HEK293 (cell line): ENCODE measurements around the gene PDE4A.
A peak's percentile ranks its signal among the peaks of the same experiment; 100 is the strongest.

Experiments used
- CTCF ChIA-PET: fragments of 350-600 bp; formaldehyde crosslinking; extraction: SDS; loops from one replicate; lab custom pipeline; 2021; ENCODE audit warnings: antibody characterized with exemption; lab: Yijun Ruan, JAX
- POLR2A ChIA-PET: fragments of 300-600 bp; formaldehyde crosslinking; extraction: SDS; loops from one replicate; lab custom pipeline; 2020; ENCODE audit warnings: antibody characterized with exemption, inconsistent platforms; lab: Yijun Ruan, JAX
- H3K27ac ChIP-seq: fragments of 200-500 bp; sonication (Bioruptor generic); 2 replicates; pipeline ENCODE4 v1.5.1; 2014; ENCODE audit warnings: low read depth, low read length, control low read depth, inconsistent platforms; ENCODE audit errors: extremely low read depth
- H3K36me3 ChIP-seq, 2 experiments: fragments of 200-500 bp in 1 of 2; sonication (Bioruptor generic) in 1 of 2; 1 replicate in 1 of 2; 2 replicates in 1 of 2; pipeline ENCODE4 v1.5.1; 2014 to 2017; ENCODE audit warnings: inconsistent platforms in 2 of 2, low read length in 2 of 2; ENCODE audit not compliant: control insufficient read depth in 2 of 2, insufficient read depth in 1 of 2
- H3K4me1 ChIP-seq: fragments of 200-500 bp; sonication (Bioruptor generic); 2 replicates; pipeline ENCODE4 v1.5.1; 2014; ENCODE audit warnings: mild to moderate bottlenecking, low read length, inconsistent platforms; ENCODE audit not compliant: control insufficient read depth, insufficient read depth
- H3K4me3 ChIP-seq: 2 replicates; pipeline ENCODE4 v1.5.1; 2011; ENCODE audit warnings: low read depth, mild to moderate bottlenecking, control low read depth, low read length, moderate library complexity
- H3K9me3 ChIP-seq: fragments of 200-500 bp; sonication (Bioruptor generic); 2 replicates; pipeline ENCODE4 v1.5.1; 2014; ENCODE audit warnings: low read depth, low read length, inconsistent platforms; ENCODE audit not compliant: control insufficient read depth, insufficient read depth
- BCL11B ChIP-seq: fragments of 450-650 bp; formaldehyde crosslinking; IDR thresholded peaks from 2 replicates; pipeline ENCODE4 v1.5.1; 2016; ENCODE audit warnings: low read depth, missing biosample characterization, missing genetic modification characterization
- KLF9 ChIP-seq: fragments of 450-650 bp; formaldehyde crosslinking; IDR thresholded peaks from 2 replicates; pipeline ENCODE4 v1.5.1; 2016; ENCODE audit warnings: missing biosample characterization, missing genetic modification characterization, low read depth
- OVOL3 ChIP-seq: fragments of 450-650 bp; formaldehyde crosslinking; IDR thresholded peaks from 2 replicates; pipeline ENCODE4 v1.5.1; 2016; ENCODE audit warnings: missing biosample characterization, missing genetic modification characterization
- SCRT1 ChIP-seq: fragments of 450-650 bp; formaldehyde crosslinking; IDR thresholded peaks from 2 replicates; pipeline ENCODE4 v1.5.1; 2016; ENCODE audit warnings: missing biosample characterization, missing genetic modification characterization, borderline replicate concordance
- SCRT2 ChIP-seq: fragments of 450-650 bp; formaldehyde crosslinking; IDR thresholded peaks from 2 replicates; pipeline ENCODE4 v1.5.1; 2016; ENCODE audit warnings: missing biosample characterization, missing genetic modification characterization
- SP3 ChIP-seq: fragments of 450-650 bp; formaldehyde crosslinking; IDR thresholded peaks from 2 replicates; pipeline ENCODE4 v1.5.1; 2016; ENCODE audit warnings: missing biosample characterization, missing genetic modification characterization
- SP7 ChIP-seq: fragments of 450-650 bp; formaldehyde crosslinking; IDR thresholded peaks from 2 replicates; pipeline ENCODE4 v1.5.1; 2016; ENCODE audit warnings: missing biosample characterization, missing genetic modification characterization
- ZBTB17 ChIP-seq: fragments of 450-650 bp; formaldehyde crosslinking; IDR thresholded peaks from 2 replicates; pipeline ENCODE4 v1.5.1; 2016; ENCODE audit warnings: missing biosample characterization, missing genetic modification characterization
- ZBTB48 ChIP-seq: fragments of 450-650 bp; formaldehyde crosslinking; IDR thresholded peaks from 2 replicates; pipeline ENCODE4 v1.5.1; 2016; ENCODE audit warnings: missing biosample characterization, missing genetic modification characterization
- ZFP41 ChIP-seq: fragments of 450-650 bp; formaldehyde crosslinking; IDR thresholded peaks from 2 replicates; pipeline ENCODE4 v1.5.1; 2016; ENCODE audit warnings: missing biosample characterization, missing genetic modification characterization, borderline replicate concordance
- ZNF10 ChIP-seq: fragments of 450-650 bp; formaldehyde crosslinking; IDR thresholded peaks from 2 replicates; pipeline ENCODE4 v1.5.1; 2017; ENCODE audit warnings: missing biosample characterization, missing genetic modification characterization
- ZNF302 ChIP-seq: fragments of 450-650 bp; formaldehyde crosslinking; IDR thresholded peaks from 2 replicates; pipeline ENCODE4 v1.5.1; 2016; ENCODE audit warnings: missing biosample characterization, missing genetic modification characterization, low read depth
- ZNF391 ChIP-seq: fragments of 450-650 bp; formaldehyde crosslinking; IDR thresholded peaks from 2 replicates; pipeline ENCODE4 v1.5.1; 2016; ENCODE audit warnings: low read depth, missing biosample characterization, missing genetic modification characterization, borderline replicate concordance
- ZNF426 ChIP-seq: fragments of 450-650 bp; formaldehyde crosslinking; IDR thresholded peaks from 2 replicates; pipeline ENCODE4 v1.5.1; 2017; ENCODE audit warnings: missing biosample characterization, missing genetic modification characterization, mild to moderate bottlenecking, inconsistent platforms, moderate library complexity
- ZNF521 ChIP-seq: fragments of 450-650 bp; formaldehyde crosslinking; IDR thresholded peaks from 2 replicates; pipeline ENCODE4 v1.5.1; 2017; ENCODE audit warnings: missing biosample characterization, mild to moderate bottlenecking, missing genetic modification characterization
- ZNF548 ChIP-seq: fragments of 450-650 bp; formaldehyde crosslinking; IDR thresholded peaks from 2 replicates; pipeline ENCODE4 v1.5.1; 2016; ENCODE audit warnings: missing biosample characterization, missing genetic modification characterization
- ZNF629 ChIP-seq: fragments of 450-650 bp; formaldehyde crosslinking; IDR thresholded peaks from 2 replicates; pipeline ENCODE4 v1.5.1; 2017; ENCODE audit warnings: missing biosample characterization, missing genetic modification characterization
- TF ChIP-seq, protein P1 (sequence below): fragments of 450-650 bp; formaldehyde crosslinking; IDR thresholded peaks from 2 replicates; pipeline ENCODE4 v1.5.1; 2016; ENCODE audit warnings: missing biosample characterization, missing genetic modification characterization
- TF ChIP-seq, protein P2 (sequence below): fragments of 450-650 bp; formaldehyde crosslinking; IDR thresholded peaks from 2 replicates; pipeline ENCODE4 v1.5.1; 2016; ENCODE audit warnings: missing biosample characterization, missing genetic modification characterization
- TF ChIP-seq, protein P3 (sequence below): fragments of 450-650 bp; formaldehyde crosslinking; IDR thresholded peaks from 2 replicates; pipeline ENCODE4 v1.5.1; 2016; ENCODE audit warnings: missing biosample characterization, missing genetic modification characterization
- TF ChIP-seq, protein P4 (sequence below): fragments of 450-650 bp; formaldehyde crosslinking; IDR thresholded peaks from 2 replicates; pipeline ENCODE4 v1.5.1; 2017; ENCODE audit warnings: missing biosample characterization, missing genetic modification characterization
- TF ChIP-seq, protein P5 (sequence below): fragments of 450-650 bp; formaldehyde crosslinking; IDR thresholded peaks from 2 replicates; pipeline ENCODE4 v1.5.1; 2016; ENCODE audit warnings: missing biosample characterization, missing genetic modification characterization
- TF ChIP-seq, protein P6 (sequence below): fragments of 450-650 bp; formaldehyde crosslinking; IDR thresholded peaks from 2 replicates; pipeline ENCODE4 v1.5.1; 2016; ENCODE audit warnings: missing biosample characterization, missing genetic modification characterization
- TF ChIP-seq, protein P7 (sequence below): fragments of 450-650 bp; formaldehyde crosslinking; IDR thresholded peaks from 2 replicates; pipeline ENCODE4 v1.5.1; 2017; ENCODE audit warnings: missing biosample characterization, missing genetic modification characterization

Gene PDE4A

DNA sequence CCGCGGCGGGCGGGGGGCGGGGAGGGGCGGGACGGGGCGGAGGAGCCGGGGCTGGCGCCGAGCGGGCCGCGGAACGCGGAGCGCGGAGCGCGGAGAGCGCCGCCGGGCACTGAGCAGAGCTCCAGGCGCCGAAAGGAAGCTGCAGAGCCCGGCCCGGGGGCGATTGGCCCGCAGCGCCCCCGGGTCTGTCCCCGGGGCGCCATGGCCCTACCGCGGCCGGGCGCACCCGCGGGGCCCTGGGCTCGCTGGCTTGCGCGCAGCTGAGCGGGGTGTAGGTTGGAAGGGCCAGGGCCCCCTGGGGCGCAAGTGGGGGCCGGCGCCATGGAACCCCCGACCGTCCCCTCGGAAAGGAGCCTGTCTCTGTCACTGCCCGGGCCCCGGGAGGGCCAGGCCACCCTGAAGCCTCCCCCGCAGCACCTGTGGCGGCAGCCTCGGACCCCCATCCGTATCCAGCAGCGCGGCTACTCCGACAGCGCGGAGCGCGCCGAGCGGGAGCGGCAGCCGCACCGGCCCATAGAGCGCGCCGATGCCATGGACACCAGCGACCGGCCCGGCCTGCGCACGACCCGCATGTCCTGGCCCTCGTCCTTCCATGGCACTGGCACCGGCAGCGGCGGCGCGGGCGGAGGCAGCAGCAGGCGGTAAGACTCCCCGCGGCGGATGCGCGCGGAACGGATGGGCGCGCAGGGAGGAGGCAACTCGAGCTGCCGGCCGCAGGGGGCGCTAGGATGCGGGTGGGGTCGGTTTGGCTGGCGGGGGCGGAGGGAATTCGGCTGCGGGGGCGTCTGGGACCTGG is at the start of gene PDE4A (continued):
- TF ChIP-seq, protein P1, sequence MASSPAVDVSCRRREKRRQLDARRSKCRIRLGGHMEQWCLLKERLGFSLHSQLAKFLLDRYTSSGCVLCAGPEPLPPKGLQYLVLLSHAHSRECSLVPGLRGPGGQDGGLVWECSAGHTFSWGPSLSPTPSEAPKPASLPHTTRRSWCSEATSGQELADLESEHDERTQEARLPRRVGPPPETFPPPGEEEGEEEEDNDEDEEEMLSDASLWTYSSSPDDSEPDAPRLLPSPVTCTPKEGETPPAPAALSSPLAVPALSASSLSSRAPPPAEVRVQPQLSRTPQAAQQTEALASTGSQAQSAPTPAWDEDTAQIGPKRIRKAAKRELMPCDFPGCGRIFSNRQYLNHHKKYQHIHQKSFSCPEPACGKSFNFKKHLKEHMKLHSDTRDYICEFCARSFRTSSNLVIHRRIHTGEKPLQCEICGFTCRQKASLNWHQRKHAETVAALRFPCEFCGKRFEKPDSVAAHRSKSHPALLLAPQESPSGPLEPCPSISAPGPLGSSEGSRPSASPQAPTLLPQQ (tag by site-specific recombination), result peak; percentile 58
- TF ChIP-seq KLF9 (tag by site-specific recombination), result peak; percentile 21; the same call in 1 of the 2 replicates
- TF ChIP-seq ZNF629 (tag by site-specific recombination), result peak; percentile 23; the same call in 1 of the 2 replicates
- peak; percentile 65; the same call in 1 of the 2 replicates for TF ChIP-seq ZBTB48 (tag by site-specific recombination)
- TF ChIP-seq, protein P2, sequence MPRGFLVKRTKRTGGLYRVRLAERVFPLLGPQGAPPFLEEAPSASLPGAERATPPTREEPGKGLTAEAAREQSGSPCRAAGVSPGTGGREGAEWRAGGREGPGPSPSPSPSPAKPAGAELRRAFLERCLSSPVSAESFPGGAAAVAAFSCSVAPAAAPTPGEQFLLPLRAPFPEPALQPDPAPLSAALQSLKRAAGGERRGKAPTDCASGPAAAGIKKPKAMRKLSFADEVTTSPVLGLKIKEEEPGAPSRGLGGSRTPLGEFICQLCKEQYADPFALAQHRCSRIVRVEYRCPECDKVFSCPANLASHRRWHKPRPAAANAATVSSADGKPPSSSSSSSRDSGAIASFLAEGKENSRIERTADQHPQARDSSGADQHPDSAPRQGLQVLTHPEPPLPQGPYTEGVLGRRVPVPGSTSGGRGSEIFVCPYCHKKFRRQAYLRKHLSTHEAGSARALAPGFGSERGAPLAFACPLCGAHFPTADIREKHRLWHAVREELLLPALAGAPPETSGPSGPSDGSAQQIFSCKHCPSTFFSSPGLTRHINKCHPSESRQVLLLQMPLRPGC, result no peak
- TF ChIP-seq ZNF548, result no peak
- TF ChIP-seq ZFP41 (tag by site-specific recombination), result no peak
- TF ChIP-seq, protein P3, sequence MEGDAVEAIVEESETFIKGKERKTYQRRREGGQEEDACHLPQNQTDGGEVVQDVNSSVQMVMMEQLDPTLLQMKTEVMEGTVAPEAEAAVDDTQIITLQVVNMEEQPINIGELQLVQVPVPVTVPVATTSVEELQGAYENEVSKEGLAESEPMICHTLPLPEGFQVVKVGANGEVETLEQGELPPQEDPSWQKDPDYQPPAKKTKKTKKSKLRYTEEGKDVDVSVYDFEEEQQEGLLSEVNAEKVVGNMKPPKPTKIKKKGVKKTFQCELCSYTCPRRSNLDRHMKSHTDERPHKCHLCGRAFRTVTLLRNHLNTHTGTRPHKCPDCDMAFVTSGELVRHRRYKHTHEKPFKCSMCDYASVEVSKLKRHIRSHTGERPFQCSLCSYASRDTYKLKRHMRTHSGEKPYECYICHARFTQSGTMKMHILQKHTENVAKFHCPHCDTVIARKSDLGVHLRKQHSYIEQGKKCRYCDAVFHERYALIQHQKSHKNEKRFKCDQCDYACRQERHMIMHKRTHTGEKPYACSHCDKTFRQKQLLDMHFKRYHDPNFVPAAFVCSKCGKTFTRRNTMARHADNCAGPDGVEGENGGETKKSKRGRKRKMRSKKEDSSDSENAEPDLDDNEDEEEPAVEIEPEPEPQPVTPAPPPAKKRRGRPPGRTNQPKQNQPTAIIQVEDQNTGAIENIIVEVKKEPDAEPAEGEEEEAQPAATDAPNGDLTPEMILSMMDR (tag by site-specific recombination), result peak; percentile 85
- no peak for TF ChIP-seq ZNF426 (tag by site-specific recombination)
- TF ChIP-seq SP3, result peak; percentile 21; the same call in 1 of the 2 replicates
- TF ChIP-seq ZBTB17 (tag by site-specific recombination), result peak; percentile 52; the same call in 1 of the 2 replicates
- TF ChIP-seq OVOL3 (tag by site-specific recombination), result no peak

DNA sequence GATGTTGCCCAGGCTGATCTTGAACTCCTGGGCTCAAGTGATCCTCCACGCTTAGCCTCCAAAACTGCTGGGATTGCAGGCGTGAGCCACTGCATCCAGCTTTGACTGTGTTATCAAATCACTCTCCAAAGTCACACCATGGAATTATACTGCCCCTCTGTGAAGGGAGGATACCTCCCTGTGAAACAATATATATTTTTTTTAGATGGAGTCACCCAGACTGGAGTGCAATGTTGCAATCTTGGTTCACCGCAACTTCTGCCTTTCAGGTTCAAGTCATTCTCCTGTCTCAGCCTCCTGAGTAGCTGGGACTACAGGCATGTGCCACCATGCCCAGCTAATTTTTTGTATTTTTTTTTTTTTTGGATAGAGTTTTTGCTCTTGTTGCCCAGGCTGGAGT is 47.6 kb upstream of the PDE4A start:
- Histone ChIP-seq H3K27ac (no peak overlapping the region), H3K36me3 (peaks cover 29 to 59% of the 10 kb centered on the region in 2 experiments; a peak in 2 of 3 replicates), H3K9me3 (no peaks in the 10 kb centered on the region), H3K4me3 (no peak overlapping the region), H3K4me1 (no peaks in the 10 kb centered on the region)
- ChIA-PET CTCF (interaction anchor here (0.7 to 1.7 kb wide), 3 partner anchors 16 to 103 kb away, joined by 3 to 6 read pairs (median 3); no protein-coding TSS in a partner anchor), POLR2A (interaction anchor here (0.6 to 2.0 kb wide), 2 partner anchors 8 to 35 kb away, joined by 3 to 10 read pairs; partner anchors contain the start of gene TYK2)
- no peak for TF ChIP-seq SCRT1 (tag by site-specific recombination)
- no peak for TF ChIP-seq BCL11B (tag by site-specific recombination)
- no peak for TF ChIP-seq SP7
- TF ChIP-seq, protein P4, sequence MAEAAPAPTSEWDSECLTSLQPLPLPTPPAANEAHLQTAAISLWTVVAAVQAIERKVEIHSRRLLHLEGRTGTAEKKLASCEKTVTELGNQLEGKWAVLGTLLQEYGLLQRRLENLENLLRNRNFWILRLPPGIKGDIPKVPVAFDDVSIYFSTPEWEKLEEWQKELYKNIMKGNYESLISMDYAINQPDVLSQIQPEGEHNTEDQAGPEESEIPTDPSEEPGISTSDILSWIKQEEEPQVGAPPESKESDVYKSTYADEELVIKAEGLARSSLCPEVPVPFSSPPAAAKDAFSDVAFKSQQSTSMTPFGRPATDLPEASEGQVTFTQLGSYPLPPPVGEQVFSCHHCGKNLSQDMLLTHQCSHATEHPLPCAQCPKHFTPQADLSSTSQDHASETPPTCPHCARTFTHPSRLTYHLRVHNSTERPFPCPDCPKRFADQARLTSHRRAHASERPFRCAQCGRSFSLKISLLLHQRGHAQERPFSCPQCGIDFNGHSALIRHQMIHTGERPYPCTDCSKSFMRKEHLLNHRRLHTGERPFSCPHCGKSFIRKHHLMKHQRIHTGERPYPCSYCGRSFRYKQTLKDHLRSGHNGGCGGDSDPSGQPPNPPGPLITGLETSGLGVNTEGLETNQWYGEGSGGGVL, result no peak
- no peak for TF ChIP-seq SCRT2 (tag by site-specific recombination)
- TF ChIP-seq ZNF302 (tag by site-specific recombination), result no peak
- TF ChIP-seq, protein P5, sequence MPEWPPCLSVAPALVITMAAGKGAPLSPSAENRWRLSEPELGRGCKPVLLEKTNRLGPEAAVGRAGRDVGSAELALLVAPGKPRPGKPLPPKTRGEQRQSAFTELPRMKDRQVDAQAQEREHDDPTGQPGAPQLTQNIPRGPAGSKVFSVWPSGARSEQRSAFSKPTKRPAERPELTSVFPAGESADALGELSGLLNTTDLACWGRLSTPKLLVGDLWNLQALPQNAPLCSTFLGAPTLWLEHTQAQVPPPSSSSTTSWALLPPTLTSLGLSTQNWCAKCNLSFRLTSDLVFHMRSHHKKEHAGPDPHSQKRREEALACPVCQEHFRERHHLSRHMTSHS (tag by site-specific recombination), result no peak
- TF ChIP-seq, protein P6, sequence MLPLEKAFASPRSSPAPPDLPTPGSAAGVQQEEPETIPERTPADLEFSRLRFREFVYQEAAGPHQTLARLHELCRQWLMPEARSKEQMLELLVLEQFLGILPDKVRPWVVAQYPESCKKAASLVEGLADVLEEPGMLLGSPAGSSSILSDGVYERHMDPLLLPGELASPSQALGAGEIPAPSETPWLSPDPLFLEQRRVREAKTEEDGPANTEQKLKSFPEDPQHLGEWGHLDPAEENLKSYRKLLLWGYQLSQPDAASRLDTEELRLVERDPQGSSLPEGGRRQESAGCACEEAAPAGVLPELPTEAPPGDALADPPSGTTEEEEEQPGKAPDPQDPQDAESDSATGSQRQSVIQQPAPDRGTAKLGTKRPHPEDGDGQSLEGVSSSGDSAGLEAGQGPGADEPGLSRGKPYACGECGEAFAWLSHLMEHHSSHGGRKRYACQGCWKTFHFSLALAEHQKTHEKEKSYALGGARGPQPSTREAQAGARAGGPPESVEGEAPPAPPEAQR, result no peak
- TF ChIP-seq ZNF521, result no peak
- TF ChIP-seq, protein P7, sequence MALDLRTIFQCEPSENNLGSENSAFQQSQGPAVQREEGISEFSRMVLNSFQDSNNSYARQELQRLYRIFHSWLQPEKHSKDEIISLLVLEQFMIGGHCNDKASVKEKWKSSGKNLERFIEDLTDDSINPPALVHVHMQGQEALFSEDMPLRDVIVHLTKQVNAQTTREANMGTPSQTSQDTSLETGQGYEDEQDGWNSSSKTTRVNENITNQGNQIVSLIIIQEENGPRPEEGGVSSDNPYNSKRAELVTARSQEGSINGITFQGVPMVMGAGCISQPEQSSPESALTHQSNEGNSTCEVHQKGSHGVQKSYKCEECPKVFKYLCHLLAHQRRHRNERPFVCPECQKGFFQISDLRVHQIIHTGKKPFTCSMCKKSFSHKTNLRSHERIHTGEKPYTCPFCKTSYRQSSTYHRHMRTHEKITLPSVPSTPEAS (tag by site-specific recombination), result no peak
- TF ChIP-seq ZNF10 (tag by site-specific recombination), result no peak
- TF ChIP-seq ZNF391 (tag by site-specific recombination), result no peak
